PFSK-1 (cell line): ENCODE measurements around the gene SLC25A45.

Experiments used
- FOXP2 ChIP-seq: optimal IDR thresholded peaks from 2 replicates; pipeline ENCODE3; 2011; ENCODE audit warnings: borderline replicate concordance, control low read depth, inconsistent platforms; ENCODE audit not compliant: insufficient read depth; ENCODE audit errors: extremely low read length, extremely low read depth
- POLR2AphosphoS5 ChIP-seq: IDR thresholded peaks from 2 replicates; pipeline ENCODE4 v1.6.1; 2012; ENCODE audit warnings: low read depth, mild to moderate bottlenecking, control low read depth, low read length, moderate library complexity
- SIN3A ChIP-seq: IDR thresholded peaks from 2 replicates; pipeline ENCODE4 v1.6.1; 2012; ENCODE audit warnings: mild to moderate bottlenecking, low read length, moderate library complexity, borderline replicate concordance; ENCODE audit not compliant: insufficient read depth

- TF ChIP-seq SIN3A (no peak), POLR2AphosphoS5 (peak; percentile 75), FOXP2 (no peak)
Measured at GRCh38 chr11:65415499-65416340, 33.3 kb upstream of the SLC25A45 start.
